H9 (cell line): ENCODE results near the gene ATG7. TPM values are rescaled to one million over a fixed set of nuclear protein-coding genes. Genes with fewer than 3 reads are reported as not detected.

Experiments
- DNase-seq: peaks from one replicate; pipeline ENCODE4 v3.0.0-alpha.2; 2017
- H2AFZ ChIP-seq: one replicate; pipeline ENCODE4 v1.6.1; 2013; ENCODE audit warnings: mild to moderate bottlenecking, low read length, control low read depth, moderate library complexity
- H2AK5ac ChIP-seq: 2 replicates; pipeline ENCODE4 v1.6.1; 2013; ENCODE audit warnings: low read length, control low read depth, mixed read lengths; ENCODE audit not compliant: insufficient read length
- H2BK120ac ChIP-seq: one replicate; pipeline ENCODE4 v1.6.1; 2013; ENCODE audit warnings: low read depth, mild to moderate bottlenecking, low read length, control low read depth, inconsistent platforms; ENCODE audit not compliant: poor library complexity, severe bottlenecking
- H2BK12ac ChIP-seq: 2 replicates; pipeline ENCODE4 v1.6.1; 2013; ENCODE audit warnings: low read length, control low read depth, mixed read lengths, low read depth; ENCODE audit not compliant: insufficient read length
- H2BK15ac ChIP-seq: 2 replicates; pipeline ENCODE4 v1.6.1; 2013; ENCODE audit warnings: low read depth, low read length, control low read depth
- H2BK20ac ChIP-seq: one replicate; pipeline ENCODE4 v1.6.1; 2013; ENCODE audit warnings: low read depth, mild to moderate bottlenecking, low read length, control low read depth, inconsistent platforms; ENCODE audit not compliant: poor library complexity, severe bottlenecking
- H2BK5ac ChIP-seq: 2 replicates; pipeline ENCODE4 v1.6.1; 2013; ENCODE audit warnings: low read length, control low read depth, mixed read lengths; ENCODE audit not compliant: insufficient read length
- H3K14ac ChIP-seq: 2 replicates; pipeline ENCODE4 v1.6.1; 2013; ENCODE audit warnings: low read length, control low read depth; ENCODE audit not compliant: insufficient read depth
- H3K18ac ChIP-seq: 2 replicates; pipeline ENCODE4 v1.6.1; 2013; ENCODE audit warnings: low read depth, mild to moderate bottlenecking, mixed read lengths, low read length, control low read depth; ENCODE audit not compliant: insufficient read length
- H3K23ac ChIP-seq: 2 replicates; pipeline ENCODE4 v1.6.1; 2013; ENCODE audit warnings: low read length, control low read depth, mixed read lengths, low read depth; ENCODE audit not compliant: insufficient read length
- H3K23me2 ChIP-seq: 2 replicates; pipeline ENCODE4 v1.6.1; 2013; ENCODE audit warnings: low read depth, mild to moderate bottlenecking, mixed read lengths, low read length, control low read depth; ENCODE audit not compliant: insufficient read length, poor library complexity, severe bottlenecking
- H3K27ac ChIP-seq: 2 replicates; pipeline ENCODE4 v1.5.1; 2013; ENCODE audit warnings: low read length, control low read depth, mixed read lengths, low read depth; ENCODE audit not compliant: insufficient read length
- H3K27me3 ChIP-seq: 2 replicates; pipeline ENCODE4 v1.6.1; 2013; ENCODE audit warnings: low read length, control low read depth, inconsistent platforms; ENCODE audit not compliant: insufficient read depth
- H3K4ac ChIP-seq: 2 replicates; pipeline ENCODE4 v1.6.1; 2013; ENCODE audit warnings: low read depth, mild to moderate bottlenecking, control low read depth, inconsistent platforms, low read length, moderate library complexity
- H3K4me1 ChIP-seq: 2 replicates; pipeline ENCODE4 v1.6.1; 2013; ENCODE audit warnings: low read length, control low read depth, inconsistent platforms; ENCODE audit not compliant: insufficient read depth
- H3K4me2 ChIP-seq: 2 replicates; pipeline ENCODE4 v1.6.1; 2013; ENCODE audit warnings: low read length, control low read depth, mixed read lengths; ENCODE audit not compliant: insufficient read length, insufficient read depth
- H3K56ac ChIP-seq: 2 replicates; pipeline ENCODE4 v1.6.1; 2013; ENCODE audit warnings: low read depth, mild to moderate bottlenecking, mixed read lengths, low read length, control low read depth; ENCODE audit not compliant: insufficient read length
- H3K79me1 ChIP-seq: 2 replicates; pipeline ENCODE4 v1.6.1; 2013; ENCODE audit warnings: low read depth, mild to moderate bottlenecking, moderate library complexity, low read length, control low read depth, inconsistent platforms; ENCODE audit not compliant: insufficient read depth, poor library complexity, severe bottlenecking
- H3K79me2 ChIP-seq: 2 replicates; pipeline ENCODE4 v1.6.1; 2013; ENCODE audit warnings: low read length, control low read depth, inconsistent platforms; ENCODE audit not compliant: insufficient read depth
- H3K9ac ChIP-seq: 2 replicates; pipeline ENCODE4 v1.6.1; 2013; ENCODE audit warnings: low read length, control low read depth, mixed read lengths; ENCODE audit not compliant: insufficient read length; ENCODE audit errors: extremely low read depth
- H3K9me3 ChIP-seq: one replicate; pipeline ENCODE4 v1.6.1; 2013; ENCODE audit warnings: low read depth, low read length, inconsistent platforms; ENCODE audit not compliant: control insufficient read depth
- H3T11ph ChIP-seq: one replicate; pipeline ENCODE4 v1.6.1; 2013; ENCODE audit warnings: mild to moderate bottlenecking, low read length, control low read depth, inconsistent platforms
- H4K20me1 ChIP-seq: one replicate; pipeline ENCODE4 v1.6.1; 2013; ENCODE audit not compliant: control insufficient read depth, insufficient read length, insufficient read depth
- H4K5ac ChIP-seq: 2 replicates; pipeline ENCODE4 v1.6.1; 2013; ENCODE audit warnings: low read depth, mild to moderate bottlenecking, mixed read lengths, low read length, control low read depth; ENCODE audit not compliant: insufficient read length
- H4K8ac ChIP-seq: replicated peaks from 2 replicates; pipeline ENCODE4 v1.6.1; 2013; ENCODE audit warnings: low read length, control low read depth, mixed read lengths, low read depth; ENCODE audit not compliant: insufficient read length
- H4K91ac ChIP-seq: 2 replicates; pipeline ENCODE4 v1.6.1; 2013; ENCODE audit warnings: low read depth, mild to moderate bottlenecking, moderate library complexity, mixed read lengths, low read length, control low read depth; ENCODE audit not compliant: insufficient read length
- H3K27ac Mint-ChIP-seq, 3 experiments: 2 replicates in 2 of 3; 3 replicates in 1 of 3; pipeline ENCODE4 v1.8.0; 2020 to 2021; ENCODE audit warnings: mixed read lengths in 3 of 3, mild to moderate bottlenecking in 1 of 3, moderate library complexity in 1 of 3
- H3K27me3 Mint-ChIP-seq: 2 replicates; pipeline ENCODE4 v1.8.0; 2021; ENCODE audit warnings: low read depth, mild to moderate bottlenecking, moderate library complexity, mixed read lengths
- H3K36me3 Mint-ChIP-seq, 3 experiments: 2 replicates in 2 of 3; 3 replicates in 1 of 3; pipeline ENCODE4 v1.8.0; 2020 to 2021; ENCODE audit warnings: low read depth in 3 of 3, mixed read lengths in 3 of 3; ENCODE audit not compliant: insufficient read depth in 1 of 3
- H3K4me1 Mint-ChIP-seq, 2 experiments: 2 replicates each; pipeline ENCODE4 v1.8.0; 2020; ENCODE audit warnings: mixed read lengths in 2 of 2
- H3K4me3 Mint-ChIP-seq, 2 experiments: 2 replicates in 1 of 2; 3 replicates in 1 of 2; pipeline ENCODE4 v1.8.0; 2020 to 2021; ENCODE audit warnings: mild to moderate bottlenecking in 2 of 2, mixed read lengths in 2 of 2, moderate library complexity in 1 of 2
- H3K9me3 Mint-ChIP-seq, 2 experiments: 2 replicates in 1 of 2; 3 replicates in 1 of 2; pipeline ENCODE4 v1.8.0; 2020; ENCODE audit warnings: mild to moderate bottlenecking in 2 of 2, mixed read lengths in 2 of 2, moderate library complexity in 1 of 2
- WGBS: extraction: QIAGEN DNeasy Blood & Tissue Kit; methylation state at CpG from one replicate; pipeline ENCODE4 v1.1.7; 2013; ENCODE audit warnings: missing lambda C conversion rate, low lambda C conversion rate, mixed read lengths; ENCODE audit not compliant: insufficient read length; ENCODE audit errors: extremely low coverage; 5-methylcytosine and 5-hydroxymethylcytosine counted together
- total RNA-seq: library from RNA; stranded (reverse); gene quantifications from 2 replicates; pipeline ENCODE4 v1.2.1, GENCODE V29; 2021
- TF ChIP-seq, protein P1 (sequence below): fragments of 200-600 bp; sonication (generic); conservative IDR thresholded peaks from 3 replicates; pipeline ENCODE4 v1.8.0; 2021; ENCODE audit warnings: antibody characterized with exemption, mild to moderate bottlenecking

ATG7 gene
- total RNA-seq, 1 experiment from 2014 or later: 17.9 TPM

DNA sequence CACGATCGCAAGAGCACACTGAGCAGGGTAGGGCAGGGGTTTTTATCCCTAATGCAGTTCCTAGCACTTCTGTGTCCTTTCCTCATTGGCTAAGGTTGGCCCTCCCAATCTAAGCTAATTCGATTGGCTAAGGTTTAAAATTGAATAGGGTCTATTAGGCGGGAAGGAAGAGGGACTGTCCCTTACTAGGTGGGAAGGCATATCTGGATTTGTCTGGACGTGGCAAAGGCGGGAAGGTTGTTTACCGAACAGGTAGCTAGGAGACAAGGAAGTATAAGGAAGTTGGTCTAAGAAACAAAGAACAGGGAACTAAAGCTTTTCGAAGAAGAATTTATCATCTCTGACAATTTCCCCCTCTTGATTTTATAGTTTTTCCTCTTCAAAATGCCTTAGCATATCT lies 24.8 kb upstream of the ATG7 start:
- H3K14ac ChIP-seq: no peak overlapping the region
- no peak overlapping the region for H3K9ac ChIP-seq
- no peaks in the 10 kb centered on the region for H3K23me2 ChIP-seq
- H2BK20ac ChIP-seq: no peak overlapping the region
- H3K79me1 ChIP-seq: no peaks in the 10 kb centered on the region
- peaks cover 2% of the 10 kb centered on the region; the same call in 1 of the 2 replicates for H3K27me3 Mint-ChIP-seq
- H3K4me1 Mint-ChIP-seq: no peaks in the 10 kb centered on the region
- no peak overlapping the region for H2AK5ac ChIP-seq
- H3K36me3 Mint-ChIP-seq: no peaks in the 10 kb centered on the region
- no peak overlapping the region for H4K5ac ChIP-seq
- H2AFZ ChIP-seq: no peak overlapping the region
- no peak overlapping the region for H3K27ac ChIP-seq
- no peak overlapping the region for H2BK5ac ChIP-seq
- H3K4me1 ChIP-seq: no peaks in the 10 kb centered on the region
- no peaks in the 10 kb centered on the region; a peak in 1 of 5 replicates for H3K9me3 Mint-ChIP-seq
- H3K56ac ChIP-seq: no peak overlapping the region
- H3K9me3 ChIP-seq: no peaks in the 10 kb centered on the region
- DNase-seq: no peak
- H3K23ac ChIP-seq: no peak overlapping the region
- H2BK120ac ChIP-seq: no peak overlapping the region
- H4K91ac ChIP-seq: no peak overlapping the region
- H3K79me2 ChIP-seq: no peaks in the 10 kb centered on the region
- TF ChIP-seq, protein P1, sequence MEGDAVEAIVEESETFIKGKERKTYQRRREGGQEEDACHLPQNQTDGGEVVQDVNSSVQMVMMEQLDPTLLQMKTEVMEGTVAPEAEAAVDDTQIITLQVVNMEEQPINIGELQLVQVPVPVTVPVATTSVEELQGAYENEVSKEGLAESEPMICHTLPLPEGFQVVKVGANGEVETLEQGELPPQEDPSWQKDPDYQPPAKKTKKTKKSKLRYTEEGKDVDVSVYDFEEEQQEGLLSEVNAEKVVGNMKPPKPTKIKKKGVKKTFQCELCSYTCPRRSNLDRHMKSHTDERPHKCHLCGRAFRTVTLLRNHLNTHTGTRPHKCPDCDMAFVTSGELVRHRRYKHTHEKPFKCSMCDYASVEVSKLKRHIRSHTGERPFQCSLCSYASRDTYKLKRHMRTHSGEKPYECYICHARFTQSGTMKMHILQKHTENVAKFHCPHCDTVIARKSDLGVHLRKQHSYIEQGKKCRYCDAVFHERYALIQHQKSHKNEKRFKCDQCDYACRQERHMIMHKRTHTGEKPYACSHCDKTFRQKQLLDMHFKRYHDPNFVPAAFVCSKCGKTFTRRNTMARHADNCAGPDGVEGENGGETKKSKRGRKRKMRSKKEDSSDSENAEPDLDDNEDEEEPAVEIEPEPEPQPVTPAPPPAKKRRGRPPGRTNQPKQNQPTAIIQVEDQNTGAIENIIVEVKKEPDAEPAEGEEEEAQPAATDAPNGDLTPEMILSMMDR: no peak
- H3K18ac ChIP-seq: no peak overlapping the region
- H3K4ac ChIP-seq: no peak overlapping the region
- H3T11ph ChIP-seq: no peak overlapping the region
- H4K20me1 ChIP-seq: no peaks in the 10 kb centered on the region
- H3K27ac Mint-ChIP-seq: no peak overlapping the region
- no peak overlapping the region for H2BK12ac ChIP-seq
- no peak overlapping the region for H3K4me2 ChIP-seq
- no peak overlapping the region for H2BK15ac ChIP-seq
- H3K27me3 ChIP-seq: no peaks in the 10 kb centered on the region
- H3K4me3 Mint-ChIP-seq: no peak overlapping the region
- WGBS: no CpG with 5 or more reads among the region's 8 CpGs
- no peak overlapping the region for H4K8ac ChIP-seq
